ENCODE measurements around the gene KCNT1. TPM values are rescaled to one million over a fixed set of nuclear protein-coding genes. Genes with fewer than 3 reads are reported as not detected.

Gene KCNT1
- total RNA-seq, 2 donors from 2014 or later = 0.23 to 0.37 TPM

DNA sequence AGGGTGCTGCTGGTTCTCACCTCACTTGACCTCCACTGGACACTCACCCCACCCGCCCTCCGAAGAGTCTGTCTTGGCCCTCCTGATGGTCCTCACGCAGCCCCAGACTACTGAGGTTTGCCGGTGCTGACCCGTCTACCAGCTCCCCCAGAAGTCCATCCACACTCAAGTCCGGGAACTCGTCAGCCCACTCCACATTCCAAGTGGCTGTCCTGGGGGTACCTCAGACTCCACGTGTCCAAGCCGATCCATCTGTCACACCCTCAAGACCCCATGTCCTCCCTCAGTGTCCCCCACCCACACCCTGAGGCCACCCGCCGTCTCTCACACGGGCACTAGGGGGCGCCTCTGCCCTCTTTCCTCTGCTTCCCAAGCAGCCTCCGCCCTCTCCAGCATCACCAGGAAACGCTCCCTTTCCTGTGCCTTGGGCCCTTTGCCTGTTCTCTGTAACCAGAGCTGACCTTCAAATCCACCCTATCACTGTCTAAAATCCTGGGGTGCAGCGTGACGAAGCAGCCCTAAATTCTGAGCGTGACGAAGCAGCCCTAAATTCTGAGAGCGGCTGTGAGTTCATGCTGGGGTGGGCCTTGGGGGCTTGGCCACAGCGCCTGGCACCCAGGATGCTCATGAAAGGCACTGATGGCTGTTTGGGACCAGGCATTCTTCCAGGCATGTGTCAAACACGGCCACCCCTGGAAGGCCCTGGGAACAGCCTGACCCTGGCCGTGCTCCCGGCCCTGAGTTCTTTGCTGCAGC lies 95.7 kb downstream of the KCNT1 start:
- ATAC-seq = no peak
- peak overlapping the region; percentile 47 for H3K27ac Mint-ChIP-seq
- no peaks in the 10 kb centered on the region for H3K27me3 Mint-ChIP-seq

DNA sequence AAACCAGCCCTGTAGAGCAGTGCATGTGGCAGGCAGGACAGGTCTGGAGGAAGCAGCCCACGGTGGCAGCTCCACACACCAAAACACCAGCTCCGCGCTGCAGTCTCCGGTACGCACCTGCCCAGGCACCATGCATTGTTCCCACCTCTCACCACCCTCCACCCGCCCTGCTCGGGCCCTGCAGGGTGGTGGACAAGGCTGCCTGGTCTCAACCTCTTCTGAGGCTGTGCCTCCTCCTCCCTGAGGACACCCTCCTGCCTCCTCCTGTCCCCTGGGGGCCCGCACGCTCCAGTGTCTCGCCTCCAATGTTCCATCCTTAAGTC lies 96.2 kb downstream of the KCNT1 start:
- H3K4me3 Mint-ChIP-seq = peak overlapping the region; percentile 12

More for the DNA sequence above, 95.7 kb downstream of the KCNT1 start:
- no peak for DNase-seq
- Mint-ChIP-seq H3K4me1 (peaks cover 14% of the 10 kb centered on the region), H3K36me3 (ENCODE audit: low read depth) (no peaks in the 10 kb centered on the region), H3K4me3 (no peak overlapping the region)
- H3K9me3 ChIP-seq (ENCODE audit: control insufficient read depth, low read length, poor library complexity, severe bottlenecking) = no peaks in the 10 kb centered on the region

DNA sequence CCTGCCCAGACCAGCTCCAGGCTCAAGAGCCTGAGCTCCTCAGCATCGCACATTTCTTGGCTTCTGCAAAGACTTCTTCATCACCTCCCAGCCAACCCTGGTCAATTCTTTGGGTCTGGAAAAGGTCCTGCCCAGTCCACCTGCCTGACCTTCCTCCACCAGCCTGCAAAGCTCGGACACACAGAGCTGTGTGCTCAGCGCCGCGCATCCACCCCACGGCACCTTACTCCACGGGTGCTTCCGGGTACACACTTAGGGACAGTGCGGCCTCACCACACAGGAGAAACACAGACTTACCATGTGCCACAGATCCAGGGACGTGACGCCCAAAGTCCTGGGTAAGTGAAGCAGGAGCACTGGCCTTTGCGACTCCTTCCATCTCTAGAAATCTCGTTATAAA lies 97.3 kb downstream of the KCNT1 start:
- Mint-ChIP-seq H3K27ac (no peak overlapping the region), H3K27me3 (no peaks in the 10 kb centered on the region), H3K4me3 (no peak overlapping the region), H3K36me3 (ENCODE audit: low read depth) (no peaks in the 10 kb centered on the region), H3K4me1 (peaks cover 14% of the 10 kb centered on the region)
- ATAC-seq (no peak), DNase-seq (no peak)
- no peaks in the 10 kb centered on the region for H3K9me3 ChIP-seq (ENCODE audit: control insufficient read depth, low read length, poor library complexity, severe bottlenecking)

More for the DNA sequence above, 96.2 kb downstream of the KCNT1 start:
- ATAC-seq (no peak), DNase-seq (no peak)
- Mint-ChIP-seq H3K27ac (peak overlapping the region; percentile 47), H3K27me3 (no peaks in the 10 kb centered on the region), H3K36me3 (ENCODE audit: low read depth) (no peaks in the 10 kb centered on the region), H3K4me1 (peaks cover 14% of the 10 kb centered on the region)
- H3K9me3 ChIP-seq (ENCODE audit: control insufficient read depth, low read length, poor library complexity, severe bottlenecking) = no peaks in the 10 kb centered on the region

DNA sequence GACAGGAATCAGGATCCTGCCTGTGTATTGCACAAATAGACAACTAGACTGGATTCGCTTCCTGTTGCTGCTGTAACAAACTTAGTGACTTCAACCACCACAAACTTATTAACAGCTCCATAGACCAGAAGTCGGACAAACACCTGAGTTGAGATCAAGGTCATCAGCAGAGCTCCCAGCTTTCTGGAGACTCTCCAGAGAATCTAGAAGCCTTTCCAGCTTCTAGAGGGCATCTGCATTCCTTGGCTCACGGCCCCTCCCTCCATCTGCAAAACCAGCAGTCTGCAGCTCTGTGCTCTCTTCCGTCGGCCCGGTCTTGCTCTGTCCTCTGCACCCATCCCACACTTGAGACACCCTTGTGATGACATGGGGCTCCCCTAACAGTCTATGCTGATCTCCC lies 99.1 kb downstream of the KCNT1 start:
- no peaks in the 10 kb centered on the region for H3K27me3 Mint-ChIP-seq
- no peak overlapping the region for H3K27ac Mint-ChIP-seq
- H3K4me3 Mint-ChIP-seq = no peak overlapping the region
- H3K4me1 Mint-ChIP-seq = peaks cover 20% of the 10 kb centered on the region
- no peaks in the 10 kb centered on the region for H3K36me3 Mint-ChIP-seq (ENCODE audit: low read depth)
- DNase-seq (no peak), ATAC-seq (no peak)
- H3K9me3 ChIP-seq (ENCODE audit: control insufficient read depth, low read length, poor library complexity, severe bottlenecking) = no peaks in the 10 kb centered on the region

DNA sequence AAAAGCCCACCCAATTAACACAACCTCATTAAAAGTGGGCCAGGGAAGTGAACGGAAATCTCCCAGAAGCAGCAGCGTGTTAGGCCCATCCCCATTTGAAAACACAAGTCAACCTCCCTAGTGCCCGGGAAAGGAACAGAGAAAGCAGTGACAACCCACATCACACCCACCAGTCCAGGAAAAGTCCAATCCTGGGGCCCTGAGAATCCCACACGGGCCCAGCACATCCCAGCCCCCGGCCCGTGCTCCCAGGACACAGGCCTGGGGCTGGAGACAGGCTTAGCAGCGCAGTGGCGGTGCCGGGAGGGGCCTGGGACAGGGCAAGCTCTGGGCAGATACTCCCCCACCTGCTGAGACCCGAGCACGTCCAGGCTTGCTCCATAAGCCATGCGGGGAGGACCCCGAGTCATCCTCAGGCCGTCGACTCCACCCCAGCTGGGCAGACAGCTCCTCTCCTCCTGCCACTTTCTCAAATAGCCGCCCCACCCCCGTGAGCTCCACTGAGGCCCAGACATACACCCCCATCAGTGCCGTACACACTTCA lies 101.0 kb downstream of the KCNT1 start:
- ATAC-seq (no peak), DNase-seq (no peak)
- H3K9me3 ChIP-seq (ENCODE audit: control insufficient read depth, low read length, poor library complexity, severe bottlenecking) = no peaks in the 10 kb centered on the region
- Mint-ChIP-seq H3K4me1 (peaks cover 16% of the 10 kb centered on the region), H3K36me3 (ENCODE audit: low read depth) (no peaks in the 10 kb centered on the region), H3K27ac (no peak overlapping the region), H3K27me3 (no peaks in the 10 kb centered on the region), H3K4me3 (no peak overlapping the region)

DNA sequence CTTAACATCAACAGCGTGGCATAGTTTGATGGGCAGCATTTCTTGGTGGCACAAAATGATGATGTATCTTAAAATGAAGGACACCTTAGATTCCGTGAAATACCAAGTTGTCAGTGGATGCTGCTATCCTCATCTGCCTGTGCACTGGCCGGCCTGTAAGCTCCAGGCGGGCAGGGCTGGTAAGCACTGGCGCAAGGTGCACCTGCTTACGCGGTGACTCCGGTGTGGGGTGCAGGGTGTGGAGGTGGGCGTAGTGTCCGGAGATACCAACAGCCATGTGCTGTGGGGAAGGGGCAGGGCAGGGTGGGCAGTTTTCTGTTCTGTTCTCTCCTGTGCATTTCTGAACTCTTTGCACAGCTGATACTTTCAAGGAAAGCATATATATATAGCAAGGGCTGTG lies 101.5 kb downstream of the KCNT1 start:
- H3K36me3 Mint-ChIP-seq (ENCODE audit: low read depth) = no peaks in the 10 kb centered on the region
- no peaks in the 10 kb centered on the region for H3K9me3 ChIP-seq (ENCODE audit: control insufficient read depth, low read length, poor library complexity, severe bottlenecking)
- H3K27ac Mint-ChIP-seq = no peak overlapping the region
- H3K4me1 Mint-ChIP-seq = peaks cover 15% of the 10 kb centered on the region
- no peak overlapping the region for H3K4me3 Mint-ChIP-seq
- ATAC-seq = no peak
- no peak for DNase-seq
- H3K27me3 Mint-ChIP-seq = no peaks in the 10 kb centered on the region

DNA sequence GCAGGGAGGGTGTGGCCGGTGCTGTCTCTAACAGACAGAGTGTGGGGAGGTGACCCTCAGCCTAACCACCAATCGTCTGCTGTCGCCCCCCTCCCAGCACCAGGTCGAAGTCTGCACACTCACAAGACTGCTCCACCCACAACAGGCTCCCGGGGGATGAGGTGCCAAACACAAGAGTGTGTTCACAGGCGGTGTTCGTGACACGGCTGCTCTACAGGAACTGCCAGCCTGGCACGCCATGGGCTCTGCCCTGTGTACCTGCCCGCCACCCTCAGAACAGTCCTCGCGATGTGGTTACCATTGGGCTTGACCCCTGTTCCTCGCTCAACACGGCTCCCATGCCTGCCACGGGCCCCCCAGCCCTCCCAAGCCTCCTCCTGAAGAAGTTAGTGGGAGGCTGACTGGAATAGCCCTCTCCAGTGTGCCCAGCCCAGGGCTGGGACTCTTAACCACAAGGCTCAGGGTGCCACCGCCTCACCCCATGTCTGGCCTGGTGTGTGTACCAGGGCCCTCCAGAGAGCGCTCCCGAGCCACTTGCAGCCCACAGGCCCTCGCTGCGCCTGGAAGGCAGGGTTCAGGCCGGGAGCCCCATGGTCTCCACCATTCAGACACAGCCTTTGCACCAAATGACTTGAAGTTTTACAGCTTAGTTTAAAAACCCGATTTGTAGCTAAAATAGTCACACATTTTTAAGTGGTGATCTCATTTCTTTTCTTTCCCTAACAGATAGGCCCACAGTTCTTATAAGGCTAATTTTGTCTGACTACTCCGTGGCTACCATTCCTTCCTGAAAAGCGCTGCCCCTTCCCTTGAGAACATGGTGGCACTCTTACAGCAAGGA lies 102.8 kb downstream of the KCNT1 start:
- ATAC-seq = no peak

DNA sequence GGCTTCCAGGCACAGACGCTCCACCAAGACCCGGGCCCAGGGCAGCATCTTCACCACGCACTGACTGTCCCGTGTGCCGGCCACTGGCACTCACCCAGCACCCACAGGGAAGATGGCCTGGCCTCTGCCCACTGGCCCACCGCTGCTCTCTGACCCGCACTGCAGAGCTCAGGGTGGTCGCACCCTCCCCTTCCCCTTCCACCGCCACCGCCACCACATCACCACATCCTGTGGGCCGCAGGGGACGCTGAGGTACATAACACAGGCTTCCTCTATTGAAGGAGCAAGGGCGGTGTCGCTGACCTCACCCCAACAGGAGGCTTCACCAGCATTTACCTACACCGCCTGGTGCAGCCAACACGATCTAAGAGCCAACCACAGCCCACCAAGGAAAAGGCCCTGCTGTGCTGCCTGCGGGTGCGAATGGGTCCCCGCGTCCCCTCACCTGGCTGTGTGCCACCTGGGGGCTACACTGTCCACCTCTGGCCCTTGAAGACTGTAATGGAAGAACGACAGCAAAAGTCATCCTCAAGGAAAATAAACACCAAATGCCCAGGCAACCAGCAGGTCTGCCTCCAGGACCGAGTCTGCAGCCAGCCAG lies 103.5 kb downstream of the KCNT1 start:
- no peaks in the 10 kb centered on the region for H3K27me3 Mint-ChIP-seq
- ATAC-seq (no peak), DNase-seq (no peak)
- H3K9me3 ChIP-seq (ENCODE audit: control insufficient read depth, low read length, poor library complexity, severe bottlenecking) = no peaks in the 10 kb centered on the region
- H3K4me1 Mint-ChIP-seq = peaks cover 9% of the 10 kb centered on the region
- no peak overlapping the region for H3K27ac Mint-ChIP-seq
- peaks cover 3% of the 10 kb centered on the region for H3K36me3 Mint-ChIP-seq (ENCODE audit: low read depth)
- H3K4me3 Mint-ChIP-seq = peak overlapping the region; percentile 44

More for the DNA sequence above, 102.8 kb downstream of the KCNT1 start:
- Mint-ChIP-seq H3K36me3 (ENCODE audit: low read depth) (peaks cover 1% of the 10 kb centered on the region), H3K27me3 (no peaks in the 10 kb centered on the region), H3K4me1 (peaks cover 9% of the 10 kb centered on the region), H3K4me3 (no peak overlapping the region), H3K27ac (no peak overlapping the region)
- H3K9me3 ChIP-seq (ENCODE audit: control insufficient read depth, low read length, poor library complexity, severe bottlenecking) = no peaks in the 10 kb centered on the region
- DNase-seq = no peak

DNA sequence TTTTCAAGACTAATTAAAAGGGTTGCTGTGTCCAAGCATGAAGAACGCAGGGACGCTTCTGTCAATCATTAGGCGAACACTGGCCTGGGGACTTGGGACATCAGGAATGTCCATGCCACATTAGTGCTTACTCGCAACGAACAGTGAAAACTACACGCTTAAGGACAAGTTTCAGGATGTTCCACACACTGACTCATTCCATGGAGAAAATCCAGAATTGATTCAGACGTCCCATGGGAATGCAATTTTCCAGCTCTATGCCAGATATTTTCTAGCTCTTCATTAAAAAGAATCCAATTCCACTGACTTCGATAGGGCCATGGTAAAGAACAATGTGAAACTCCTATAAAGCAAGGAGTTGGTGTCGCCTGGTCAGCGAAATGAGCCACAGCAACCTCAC lies 107.2 kb downstream of the KCNT1 start:
- Mint-ChIP-seq H3K27ac (no peak overlapping the region), H3K27me3 (no peaks in the 10 kb centered on the region), H3K4me3 (no peak overlapping the region), H3K36me3 (ENCODE audit: low read depth) (peaks cover 3% of the 10 kb centered on the region), H3K4me1 (peaks cover 9% of the 10 kb centered on the region)
- no peak for DNase-seq
- ATAC-seq = no peak
- H3K9me3 ChIP-seq (ENCODE audit: control insufficient read depth, low read length, poor library complexity, severe bottlenecking) = no peaks in the 10 kb centered on the region

DNA sequence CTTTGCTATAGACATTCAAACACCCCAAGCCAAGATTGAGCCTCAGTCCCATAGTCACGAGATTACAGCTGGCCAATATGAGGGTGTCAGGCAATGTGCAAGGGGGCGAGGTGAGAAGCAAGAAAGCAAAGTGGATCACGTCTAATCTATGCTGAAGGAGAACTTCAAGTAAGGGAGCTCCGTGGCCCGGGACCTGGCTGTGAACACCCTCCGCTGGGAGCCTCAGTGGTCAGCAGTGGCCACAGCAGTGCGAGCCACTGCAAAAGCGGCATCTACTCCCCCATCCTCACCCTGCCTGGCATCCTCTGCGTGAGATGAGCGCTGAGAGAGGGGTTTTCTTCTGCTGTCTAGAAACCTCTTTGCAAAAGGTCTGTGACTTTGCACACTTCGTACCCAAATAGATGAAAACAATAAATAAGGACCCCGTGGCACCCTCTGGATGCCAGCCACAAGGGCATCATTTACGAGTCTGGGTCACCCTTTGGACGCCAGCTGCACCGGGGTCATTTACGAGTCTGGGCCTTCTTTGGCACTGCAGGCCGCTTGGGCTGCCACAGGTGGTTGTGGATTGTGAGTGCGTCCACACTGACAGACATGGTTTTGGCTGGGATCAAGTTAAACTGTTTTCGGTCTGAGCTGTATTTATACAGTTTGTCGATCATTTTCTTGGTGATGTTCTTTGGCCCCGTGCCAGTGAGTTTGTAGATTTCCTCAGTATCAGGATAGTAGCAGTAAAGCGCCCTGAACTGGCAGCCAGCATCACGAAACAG lies 109.0 kb downstream of the KCNT1 start:
- no peaks in the 10 kb centered on the region for H3K27me3 Mint-ChIP-seq
- no peak overlapping the region for H3K27ac Mint-ChIP-seq
- H3K4me3 Mint-ChIP-seq = no peak overlapping the region
- no peaks in the 10 kb centered on the region for H3K9me3 ChIP-seq (ENCODE audit: control insufficient read depth, low read length, poor library complexity, severe bottlenecking)
- peaks cover 5% of the 10 kb centered on the region for H3K4me1 Mint-ChIP-seq
- H3K36me3 Mint-ChIP-seq (ENCODE audit: low read depth) = peaks cover 6% of the 10 kb centered on the region
- no peak for DNase-seq
- no peak for ATAC-seq

DNA sequence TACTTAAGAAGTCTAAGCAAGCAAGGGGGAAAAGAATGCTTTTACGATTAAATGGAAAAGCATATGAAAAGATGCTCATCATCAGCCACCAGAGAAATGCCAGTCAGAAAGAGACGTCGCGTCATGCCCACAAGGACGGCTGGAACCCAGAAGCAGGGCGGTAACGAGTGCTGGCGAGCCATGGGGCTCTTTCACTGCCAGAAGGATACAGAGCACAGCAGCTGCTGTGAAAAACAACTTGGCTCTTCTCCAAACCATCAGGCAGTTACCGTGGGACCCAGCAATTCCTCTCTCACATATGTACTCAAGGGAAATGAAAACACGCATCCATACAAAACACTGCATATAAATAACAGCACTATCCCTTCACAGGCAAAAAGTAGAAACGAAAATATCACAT lies 109.8 kb downstream of the KCNT1 start:
- no peaks in the 10 kb centered on the region for H3K27me3 Mint-ChIP-seq
- H3K4me3 Mint-ChIP-seq = no peak overlapping the region
- H3K36me3 Mint-ChIP-seq (ENCODE audit: low read depth) = peaks cover 8% of the 10 kb centered on the region
- no peak overlapping the region for H3K27ac Mint-ChIP-seq
- no peaks in the 10 kb centered on the region for H3K9me3 ChIP-seq (ENCODE audit: control insufficient read depth, low read length, poor library complexity, severe bottlenecking)
- peaks cover 6% of the 10 kb centered on the region for H3K4me1 Mint-ChIP-seq
- DNase-seq = no peak
- no peak for ATAC-seq

DNA sequence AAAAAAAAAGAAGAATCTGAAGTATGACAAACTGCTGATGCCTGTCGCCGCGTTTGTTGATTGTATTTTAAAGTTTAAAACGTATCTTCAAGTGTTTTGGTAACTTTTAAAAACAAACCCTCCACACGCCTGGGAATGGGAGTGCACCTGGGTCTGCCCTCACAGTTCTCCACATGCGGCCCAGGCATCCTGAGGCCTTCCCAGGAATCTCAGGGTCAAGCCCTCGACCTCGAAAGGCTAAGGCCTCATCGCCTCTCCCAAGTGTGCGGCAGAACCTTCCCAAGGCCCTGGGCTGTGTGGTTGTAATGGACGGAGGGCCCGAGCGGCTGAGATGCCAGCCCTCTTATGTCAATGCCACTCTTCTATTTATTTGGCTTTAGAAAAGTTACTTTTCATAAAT lies 111.0 kb downstream of the KCNT1 start:
- no peak for ATAC-seq
- peaks cover 6% of the 10 kb centered on the region for H3K4me1 Mint-ChIP-seq
- no peak for DNase-seq
- no peaks in the 10 kb centered on the region for H3K27me3 Mint-ChIP-seq
- peaks cover 8% of the 10 kb centered on the region for H3K36me3 Mint-ChIP-seq (ENCODE audit: low read depth)
- no peaks in the 10 kb centered on the region for H3K9me3 ChIP-seq (ENCODE audit: control insufficient read depth, low read length, poor library complexity, severe bottlenecking)
- H3K27ac Mint-ChIP-seq = no peak overlapping the region
- H3K4me3 Mint-ChIP-seq = no peak overlapping the region

Data from T-helper 17 cell (primary cell).